Spleen (tissue), 11 donors: ENCODE data around the gene FAIM2. TPM values are rescaled to one million over a fixed set of nuclear protein-coding genes. Genes with fewer than 3 reads are reported as not detected.
A peak's percentile ranks its signal among the peaks of the same experiment; 100 is the strongest.
"Not testable (repeated sequence)": the region's sequence is repeated elsewhere in the genome, so short reads cannot be mapped to it uniquely, and the experiment has no call there.

Source experiments
- DNase-seq: peaks from one replicate; pipeline ENCODE4 v3.0.0-alpha.2; 2020
- H3K27ac ChIP-seq, 8 donors: fragments of 200-600 bp; sonication (generic) in 7 of 8; 1 replicate in 4 of 8; 2 replicates in 4 of 8; pipeline versions ENCODE4 v1.5.0 to v1.8.0; 2016 to 2021; ENCODE audit warnings: inconsistent platforms in 4 of 8, mild to moderate bottlenecking in 4 of 8, moderate library complexity in 1 of 8
- H3K27me3 ChIP-seq, 7 donors: fragments of 200-600 bp; sonication (generic) in 6 of 7; replicated peaks in 1 of 7; 1 replicate in 4 of 7; 2 replicates in 3 of 7; pipeline versions ENCODE4 v1.5.0 to v1.8.0; 2016 to 2021; ENCODE audit warnings: inconsistent platforms in 3 of 7, mild to moderate bottlenecking in 1 of 7
- H3K36me3 ChIP-seq, 6 donors: fragments of 200-600 bp; sonication (generic) in 5 of 6; 1 replicate in 4 of 6; 2 replicates in 2 of 6; pipeline versions ENCODE4 v1.5.0 to v1.8.0; 2016 to 2021; ENCODE audit warnings: inconsistent platforms in 2 of 6
- H3K4me1 ChIP-seq, 6 donors: fragments of 200-600 bp; sonication (generic) in 5 of 6; 1 replicate in 3 of 6; 2 replicates in 3 of 6; pipeline versions ENCODE4 v1.5.0 to v1.8.0; 2016 to 2021; ENCODE audit warnings: inconsistent platforms in 3 of 6
- H3K4me3 ChIP-seq, 8 donors: fragments of 200-600 bp; sonication (generic) in 7 of 8; 1 replicate in 4 of 8; 2 replicates in 4 of 8; pipeline versions ENCODE4 v1.5.0 to v1.8.0; 2016 to 2021; ENCODE audit warnings: inconsistent platforms in 4 of 8, mild to moderate bottlenecking in 4 of 8, moderate library complexity in 2 of 8
- H3K9me3 ChIP-seq, 8 donors: fragments of 200-600 bp; sonication (generic) in 7 of 8; 1 replicate in 4 of 8; 2 replicates in 4 of 8; pipeline versions ENCODE4 v1.5.0 to v1.8.0; 2016 to 2021; ENCODE audit warnings: inconsistent platforms in 4 of 8
- POLR2A ChIP-seq, 3 donors: fragments of 450-650 bp; IDR thresholded peaks; one replicate each; pipeline ENCODE4 v1.5.1; 2017; ENCODE audit warnings: antibody characterized with exemption in 3 of 3, mild to moderate bottlenecking in 1 of 3
- POLR2AphosphoS5 ChIP-seq, 3 donors: sonication (generic); formaldehyde crosslinking; IDR thresholded peaks; one replicate each; pipeline ENCODE4 v1.5.1; 2017; ENCODE audit warnings: antibody characterized with exemption in 3 of 3
- WGBS, 5 donors: extraction: QIAGEN DNeasy Blood & Tissue Kit in 3 of 5; methylation state at CpG; one replicate each; pipeline versions ENCODE4 v1.1.5 to v1.1.7; 2013 to 2018; 5-methylcytosine and 5-hydroxymethylcytosine counted together
- intact Hi-C: fragments of 100-400 bp; cut with DNase I; formaldehyde crosslinking; loops from one replicate; pipeline ENCODE4 v1.15.0; 2023; ENCODE audit warnings: low total_unique reads
- polyA plus RNA-seq, 3 donors: library from polyadenylated mRNA; stranded (reverse); fragments of 200-250 nt; gene quantifications; one replicate each; pipeline ENCODE4 v1.2.1, GENCODE V29; 2013
- total RNA-seq, 7 donors: library from RNA; depleted of rRNA in 3 of 7; stranded (reverse); fragments of >200 nt in 3 of 7; fragmentation: NEBNext Ultra II Directional in 4 of 7; extraction: Animal tissue kit (Norgen Biotek cat#: 25700) in 4 of 7; gene quantifications; one replicate each; pipeline versions ENCODE4 v1.1.0 to v1.2.1, GENCODE V29; 2016 to 2021
- TF ChIP-seq, protein P1 (sequence below), 11 experiments: fragments of 200-600 bp in 7 of 11; fragments of 450-650 bp in 4 of 11; sonication (generic) in 4 of 11; IDR thresholded peaks in 8 of 11; conservative IDR thresholded peaks in 3 of 11; 1 replicate in 7 of 11; 2 replicates in 4 of 11; pipeline versions ENCODE4 v1.4.0 to v1.8.0; 2016 to 2021; ENCODE audit warnings: antibody characterized with exemption in 11 of 11, inconsistent platforms in 4 of 11, mild to moderate bottlenecking in 1 of 11
- donor health status: healthy with polysubstance abuse.
- donor health status: DM: no; HTN: no; CAD: no; lungs with moderate emphysema.
- donor health status: DM: no; HTN: no; CAD: no.
- donor health status: Bipolar disorder and iron deficiency.
- donor health status: healthy.
- donor health status: DM: no; HTN: no; CAD: no.
- donor health status: DM: yes; HTN: yes; CAD: no.

The FAIM2 gene
- total and polyA plus RNA-seq, 10 donors: 0.04 to 3.2 (median 0.47) TPM; not detected in 1

DNA sequence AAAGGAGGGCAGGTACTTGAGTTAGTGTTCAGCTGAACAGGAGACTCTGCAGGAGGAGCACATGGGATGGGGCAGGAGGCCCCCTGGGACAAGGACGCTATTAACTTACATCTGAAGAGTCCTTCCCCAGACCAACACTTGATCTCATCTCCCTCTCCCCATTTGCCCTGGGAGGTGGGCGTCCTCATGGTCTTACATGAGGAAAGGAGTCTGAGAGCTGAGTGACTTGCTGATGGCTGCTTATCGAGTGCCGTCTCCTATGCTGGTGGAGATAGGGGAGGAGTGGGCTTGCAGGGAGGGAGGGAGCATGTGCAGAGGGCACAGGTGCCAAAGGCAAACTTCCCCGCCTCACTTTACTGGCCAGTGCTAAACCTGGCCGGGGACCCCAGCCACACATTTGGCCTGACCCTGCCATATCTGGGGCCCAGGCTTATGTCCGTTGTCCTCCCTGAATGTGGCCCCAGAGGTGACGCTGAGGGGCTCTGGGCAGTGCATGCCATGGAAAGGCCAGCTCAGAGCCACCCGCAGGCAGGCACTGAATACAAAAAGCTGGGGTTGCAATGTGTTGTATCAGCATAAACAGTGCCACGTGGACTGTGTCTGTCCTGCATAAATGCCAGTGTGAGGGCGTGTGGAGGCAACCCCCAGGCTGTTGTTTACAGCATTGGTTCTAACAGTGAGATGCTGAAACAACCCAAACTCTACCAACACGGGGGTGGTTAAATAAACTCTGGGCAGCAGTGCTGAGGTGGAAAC is 29.4 kb downstream of the FAIM2 start:
- Histone ChIP-seq H3K4me3 (no peak overlapping the region), H3K36me3 (no peaks in the 10 kb centered on the region), H3K27me3 (no peaks in the 10 kb centered on the region), H3K27ac (no peak overlapping the region), H3K9me3 (no peaks in the 10 kb centered on the region), H3K4me1 (peaks cover 0 to 14% (median 2%) of the 10 kb centered on the region in 6 donors)
- peak; percentile 56 for DNase-seq
- intact Hi-C loops: no loop called here
- TF ChIP-seq POLR2A (IDR thresholded peaks at IDR 0.05): no peak
- TF ChIP-seq POLR2AphosphoS5 (IDR thresholded peaks at IDR 0.05): no peak
- TF ChIP-seq, protein P1, sequence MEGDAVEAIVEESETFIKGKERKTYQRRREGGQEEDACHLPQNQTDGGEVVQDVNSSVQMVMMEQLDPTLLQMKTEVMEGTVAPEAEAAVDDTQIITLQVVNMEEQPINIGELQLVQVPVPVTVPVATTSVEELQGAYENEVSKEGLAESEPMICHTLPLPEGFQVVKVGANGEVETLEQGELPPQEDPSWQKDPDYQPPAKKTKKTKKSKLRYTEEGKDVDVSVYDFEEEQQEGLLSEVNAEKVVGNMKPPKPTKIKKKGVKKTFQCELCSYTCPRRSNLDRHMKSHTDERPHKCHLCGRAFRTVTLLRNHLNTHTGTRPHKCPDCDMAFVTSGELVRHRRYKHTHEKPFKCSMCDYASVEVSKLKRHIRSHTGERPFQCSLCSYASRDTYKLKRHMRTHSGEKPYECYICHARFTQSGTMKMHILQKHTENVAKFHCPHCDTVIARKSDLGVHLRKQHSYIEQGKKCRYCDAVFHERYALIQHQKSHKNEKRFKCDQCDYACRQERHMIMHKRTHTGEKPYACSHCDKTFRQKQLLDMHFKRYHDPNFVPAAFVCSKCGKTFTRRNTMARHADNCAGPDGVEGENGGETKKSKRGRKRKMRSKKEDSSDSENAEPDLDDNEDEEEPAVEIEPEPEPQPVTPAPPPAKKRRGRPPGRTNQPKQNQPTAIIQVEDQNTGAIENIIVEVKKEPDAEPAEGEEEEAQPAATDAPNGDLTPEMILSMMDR (IDR thresholded peaks at IDR 0.05 in 8 of 11, conservative IDR thresholded peaks at IDR 0.05 in 3 of 11): no peak
- WGBS, 5 donors: 70 to 85% (median 79%) methylated on average over 7 to 12 of the region's 12 CpGs

DNA sequence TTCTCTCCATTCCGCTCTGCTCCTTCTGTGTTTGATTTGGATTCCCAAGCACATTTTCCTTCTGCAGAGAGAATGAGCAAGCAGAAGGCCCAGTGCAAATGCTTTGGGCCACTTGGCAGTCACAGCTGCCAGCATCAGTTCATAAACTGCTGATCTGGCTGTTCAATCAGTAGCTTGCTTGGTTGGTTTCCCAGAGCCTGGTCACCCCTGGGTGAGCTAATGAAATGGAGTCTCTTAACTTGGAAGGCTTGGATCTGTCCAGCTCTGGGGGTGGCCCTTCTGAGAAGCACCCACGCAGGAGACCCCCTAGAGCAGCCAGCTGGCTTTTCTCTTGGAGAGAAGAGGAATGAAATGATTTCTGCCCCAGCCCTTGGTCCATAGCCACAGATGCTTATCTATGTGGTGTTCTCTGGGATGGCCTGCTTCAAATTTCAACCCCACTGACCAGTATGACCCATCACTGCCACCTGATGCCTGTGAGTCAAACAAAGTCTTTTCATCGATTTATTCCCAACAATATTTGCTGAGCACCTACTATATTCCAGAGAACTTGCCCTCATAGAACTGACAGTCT is 30.3 kb downstream of the FAIM2 start:
- H3K4me1 ChIP-seq: peaks cover 0 to 20% (median 3%) of the 10 kb centered on the region in 6 donors
- 79 to 92% (median 84%) methylated on average over 3 of the region's 3 CpGs for WGBS, 5 donors
- peaks cover 0 to 6% (median 0%) of the 10 kb centered on the region in 7 donors for H3K27me3 ChIP-seq
- no peak overlapping the region for H3K4me3 ChIP-seq
- no peaks in the 10 kb centered on the region for H3K36me3 ChIP-seq
- TF ChIP-seq, protein P1 (IDR thresholded peaks at IDR 0.05 in 8 of 11, conservative IDR thresholded peaks at IDR 0.05 in 3 of 11): no peak
- TF ChIP-seq POLR2AphosphoS5 (IDR thresholded peaks at IDR 0.05) (no peak), POLR2A (IDR thresholded peaks at IDR 0.05) (no peak)
- no peaks in the 10 kb centered on the region for H3K9me3 ChIP-seq
- intact Hi-C loops: no loop called here
- peak; percentile 45 for DNase-seq
- no peak overlapping the region for H3K27ac ChIP-seq

GRCh38 chr12:49872781-49873181 is 30.9 kb downstream of the FAIM2 start:
- Histone ChIP-seq H3K27me3 (peaks cover 0 to 10% (median 0%) of the 10 kb centered on the region in 7 donors), H3K4me3 (no peak overlapping the region), H3K9me3 (no peaks in the 10 kb centered on the region), H3K36me3 (no peaks in the 10 kb centered on the region), H3K27ac (no peak overlapping the region), H3K4me1 (peaks cover 0 to 26% (median 3%) of the 10 kb centered on the region in 6 donors)
- intact Hi-C loops: no loop called here
- TF ChIP-seq POLR2A (IDR thresholded peaks at IDR 0.05): no peak
- TF ChIP-seq POLR2AphosphoS5 (IDR thresholded peaks at IDR 0.05): no peak
- TF ChIP-seq, protein P1 (IDR thresholded peaks at IDR 0.05 in 8 of 11, conservative IDR thresholded peaks at IDR 0.05 in 3 of 11): no peak
- 74 to 85% (median 83%) methylated on average over 6 of the region's 6 CpGs for WGBS, 5 donors
- no peak for DNase-seq

- Histone ChIP-seq H3K36me3 (no peaks in the 10 kb centered on the region), H3K4me1 (peaks cover 0 to 30% (median 6%) of the 10 kb centered on the region in 6 donors), H3K4me3 (no peak overlapping the region), H3K27ac (no peak overlapping the region), H3K27me3 (peaks cover 0 to 14% (median 0%) of the 10 kb centered on the region in 7 donors), H3K9me3 (no peaks in the 10 kb centered on the region)
- TF ChIP-seq, protein P1 (IDR thresholded peaks at IDR 0.05 in 8 of 11, conservative IDR thresholded peaks at IDR 0.05 in 3 of 11): no peak
- TF ChIP-seq POLR2A (IDR thresholded peaks at IDR 0.05) (no peak), POLR2AphosphoS5 (IDR thresholded peaks at IDR 0.05) (no peak)
- intact Hi-C loops: no loop called here
- peak; percentile 32 for DNase-seq
- WGBS, 5 donors: 91 to 98% (median 97%) methylated on average over 5 of the region's 5 CpGs
These were observed 31.3 kb downstream of the FAIM2 start for GRCh38 chr12:49872381-49872780.

DNA sequence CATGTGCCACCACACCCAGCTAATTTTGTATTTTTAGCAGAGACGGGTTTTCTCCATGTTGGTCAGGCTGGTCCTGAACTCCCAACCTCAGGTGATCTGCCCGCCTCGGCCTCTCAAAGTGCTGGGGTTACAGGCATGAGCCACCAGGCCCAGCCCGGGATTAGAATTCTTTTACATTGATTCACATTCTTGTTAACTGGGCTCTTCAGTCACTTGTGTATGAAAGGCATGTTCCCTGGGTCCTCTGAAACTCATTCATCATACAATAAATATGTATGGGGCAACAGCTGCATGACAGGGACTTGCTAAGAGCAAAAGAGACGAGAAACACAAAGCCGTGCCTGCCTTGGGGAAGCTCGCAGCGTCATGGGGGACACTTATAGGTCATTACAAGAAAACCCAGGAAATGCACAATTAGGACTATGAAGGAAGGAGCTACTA is 31.9 kb downstream of the FAIM2 start:
- Histone ChIP-seq H3K4me1 (peaks cover 0 to 36% (median 11%) of the 10 kb centered on the region in 6 donors), H3K27me3 (peaks cover 0 to 16% (median 0%) of the 10 kb centered on the region in 7 donors)
- H3K9me3 ChIP-seq, H3K27ac ChIP-seq, intact Hi-C loops, H3K4me3 ChIP-seq, H3K36me3 ChIP-seq: not testable (repeated sequence)
- peak; percentile 22 for DNase-seq
- WGBS, 5 donors: 84 to 91% (median 90%) methylated on average over 8 of the region's 8 CpGs
